ENCODE data around the gene CYP27C1.

DNA sequence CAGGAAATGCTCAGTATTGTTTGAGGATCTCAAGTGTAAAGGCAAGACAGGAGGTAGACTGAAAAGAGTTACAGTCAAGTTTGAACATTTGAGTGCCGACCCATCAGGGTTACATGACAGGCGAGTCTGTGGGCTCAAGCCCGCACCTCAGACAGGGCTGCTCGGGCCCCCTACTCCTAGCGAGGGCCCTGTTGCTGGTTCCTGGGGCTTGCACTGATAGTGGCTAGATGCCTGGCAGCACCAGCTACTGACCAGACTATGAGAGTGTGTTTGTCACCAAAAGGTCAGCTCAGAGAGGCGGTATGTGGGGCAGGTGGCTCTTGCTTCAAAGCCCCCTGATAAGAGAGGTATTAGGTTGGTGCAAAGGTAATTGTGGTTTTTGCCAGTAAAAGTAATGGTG lies 35.6 kb upstream of the CYP27C1 start:
- no peak for TF ChIP-seq GABPA (IDR thresholded peaks at IDR 0.05 in 1 of 2, conservative IDR thresholded peaks at IDR 0.05 in 1 of 2)
- TF ChIP-seq, protein P1, sequence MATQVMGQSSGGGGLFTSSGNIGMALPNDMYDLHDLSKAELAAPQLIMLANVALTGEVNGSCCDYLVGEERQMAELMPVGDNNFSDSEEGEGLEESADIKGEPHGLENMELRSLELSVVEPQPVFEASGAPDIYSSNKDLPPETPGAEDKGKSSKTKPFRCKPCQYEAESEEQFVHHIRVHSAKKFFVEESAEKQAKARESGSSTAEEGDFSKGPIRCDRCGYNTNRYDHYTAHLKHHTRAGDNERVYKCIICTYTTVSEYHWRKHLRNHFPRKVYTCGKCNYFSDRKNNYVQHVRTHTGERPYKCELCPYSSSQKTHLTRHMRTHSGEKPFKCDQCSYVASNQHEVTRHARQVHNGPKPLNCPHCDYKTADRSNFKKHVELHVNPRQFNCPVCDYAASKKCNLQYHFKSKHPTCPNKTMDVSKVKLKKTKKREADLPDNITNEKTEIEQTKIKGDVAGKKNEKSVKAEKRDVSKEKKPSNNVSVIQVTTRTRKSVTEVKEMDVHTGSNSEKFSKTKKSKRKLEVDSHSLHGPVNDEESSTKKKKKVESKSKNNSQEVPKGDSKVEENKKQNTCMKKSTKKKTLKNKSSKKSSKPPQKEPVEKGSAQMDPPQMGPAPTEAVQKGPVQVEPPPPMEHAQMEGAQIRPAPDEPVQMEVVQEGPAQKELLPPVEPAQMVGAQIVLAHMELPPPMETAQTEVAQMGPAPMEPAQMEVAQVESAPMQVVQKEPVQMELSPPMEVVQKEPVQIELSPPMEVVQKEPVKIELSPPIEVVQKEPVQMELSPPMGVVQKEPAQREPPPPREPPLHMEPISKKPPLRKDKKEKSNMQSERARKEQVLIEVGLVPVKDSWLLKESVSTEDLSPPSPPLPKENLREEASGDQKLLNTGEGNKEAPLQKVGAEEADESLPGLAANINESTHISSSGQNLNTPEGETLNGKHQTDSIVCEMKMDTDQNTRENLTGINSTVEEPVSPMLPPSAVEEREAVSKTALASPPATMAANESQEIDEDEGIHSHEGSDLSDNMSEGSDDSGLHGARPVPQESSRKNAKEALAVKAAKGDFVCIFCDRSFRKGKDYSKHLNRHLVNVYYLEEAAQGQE (IDR thresholded peaks at IDR 0.05) = no peak
- no peak for TF ChIP-seq ZBTB33 (IDR thresholded peaks at IDR 0.05)
- TF ChIP-seq, protein P2, sequence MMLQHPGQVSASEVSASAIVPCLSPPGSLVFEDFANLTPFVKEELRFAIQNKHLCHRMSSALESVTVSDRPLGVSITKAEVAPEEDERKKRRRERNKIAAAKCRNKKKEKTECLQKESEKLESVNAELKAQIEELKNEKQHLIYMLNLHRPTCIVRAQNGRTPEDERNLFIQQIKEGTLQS (IDR thresholded peaks at IDR 0.05) = no peak
- no peak for TF ChIP-seq CTCF (IDR thresholded peaks at IDR 0.05; ENCODE audit: low read depth, low read length, missing input control)
- no peak for TF ChIP-seq MAX (IDR thresholded peaks at IDR 0.05)
- no peak for TF ChIP-seq JUND (IDR thresholded peaks at IDR 0.05)
- TF ChIP-seq YY1 (IDR thresholded peaks at IDR 0.05) = no peak
- no peak for TF ChIP-seq SP1 (IDR thresholded peaks at IDR 0.05)
- no peak for TF ChIP-seq HNF4A (conservative IDR thresholded peaks at IDR 0.05)
- TF ChIP-seq TAF1 (conservative IDR thresholded peaks at IDR 0.05) = no peak
- TF ChIP-seq RAD21 (IDR thresholded peaks at IDR 0.05) = no peak
- no peak for TF ChIP-seq RXRA (IDR thresholded peaks at IDR 0.05)

All from liver (tissue), 3 donors.